ENCODE data around the gene ZFTA.
"Not testable (repeated sequence)": the region's sequence is repeated elsewhere in the genome, so short reads cannot be mapped to it uniquely, and the experiment has no call there.

The ZFTA gene

GRCh38 chr11:63800921-63801320 is 32.3 kb upstream of the ZFTA start:
- Histone ChIP-seq H3K9me3 (peaks cover 4% of the 10 kb centered on the region), H3K27me3 (ENCODE audit: low read depth) (no peaks in the 10 kb centered on the region), H3K36me3 (replicated peaks) (no peaks in the 10 kb centered on the region), H3K4me3 (no peak overlapping the region), H3K4me1 (peaks cover 8% of the 10 kb centered on the region; the same call in 1 of the 2 replicates)
- no peak for DNase-seq (ENCODE audit: low spot score in 2 of 2)
- in situ Hi-C loops (cut with MboI; ENCODE audit: low sequenced_read_pairs): no loop called here

GRCh38 chr11:63795066-63795465 is 26.5 kb upstream of the ZFTA start:
- Histone ChIP-seq H3K36me3 (replicated peaks) (no peaks in the 10 kb centered on the region), H3K9me3 (peaks cover 16% of the 10 kb centered on the region), H3K4me1 (no peaks in the 10 kb centered on the region), H3K4me3 (no peak overlapping the region), H3K27me3 (ENCODE audit: low read depth) (no peaks in the 10 kb centered on the region)
- no peak for DNase-seq (ENCODE audit: low spot score in 2 of 2)
- in situ Hi-C loops (cut with MboI; ENCODE audit: low sequenced_read_pairs): no loop called here

- H3K4me1 ChIP-seq: no peaks in the 10 kb centered on the region
- no peaks in the 10 kb centered on the region for H3K36me3 ChIP-seq (replicated peaks)
- no peak overlapping the region for H3K4me3 ChIP-seq
- no peaks in the 10 kb centered on the region for H3K27me3 ChIP-seq (ENCODE audit: low read depth)
- DNase-seq (ENCODE audit: low spot score in 2 of 2): no peak
- H3K9me3 ChIP-seq: peaks cover 16% of the 10 kb centered on the region
- in situ Hi-C loops (cut with MboI; ENCODE audit: low sequenced_read_pairs): no loop called here
Observed at GRCh38 chr11:63793161-63793560, 24.6 kb upstream of the ZFTA start.

- no peaks in the 10 kb centered on the region for H3K36me3 ChIP-seq (replicated peaks)
- H3K27me3 ChIP-seq (ENCODE audit: low read depth): no peaks in the 10 kb centered on the region
- H3K4me3 ChIP-seq: no peak overlapping the region
- peaks cover 13% of the 10 kb centered on the region for H3K9me3 ChIP-seq
- no peak for DNase-seq (ENCODE audit: low spot score in 2 of 2)
- H3K4me1 ChIP-seq: no peaks in the 10 kb centered on the region
- in situ Hi-C loops (cut with MboI; ENCODE audit: low sequenced_read_pairs): no loop called here
Observed at GRCh38 chr11:63791495-63792167, 23.1 kb upstream of the ZFTA start.

- no peak for DNase-seq (ENCODE audit: low spot score in 2 of 2)
- Histone ChIP-seq H3K9me3 (0 out of 2 replicates have a peak, but pooled peaks cover 1% of the 10 kb centered on the region), H3K27me3 (ENCODE audit: low read depth) (no peaks in the 10 kb centered on the region), H3K4me3 (no peak overlapping the region), H3K4me1 (no peaks in the 10 kb centered on the region), H3K36me3 (replicated peaks) (no peaks in the 10 kb centered on the region)
- in situ Hi-C loops (cut with MboI; ENCODE audit: low sequenced_read_pairs): no loop called here
Observed at GRCh38 chr11:63785823-63786222, 17.2 kb upstream of the ZFTA start.

GRCh38 chr11:63783925-63784592 is 15.5 kb upstream of the ZFTA start:
- Histone ChIP-seq H3K27me3 (ENCODE audit: low read depth) (no peaks in the 10 kb centered on the region), H3K4me1 (peaks cover 5% of the 10 kb centered on the region), H3K4me3 (no peak overlapping the region), H3K36me3 (replicated peaks) (no peaks in the 10 kb centered on the region), H3K9me3 (no peaks in the 10 kb centered on the region)
- in situ Hi-C loops (cut with MboI; ENCODE audit: low sequenced_read_pairs): no loop called here
- no peak for DNase-seq (ENCODE audit: low spot score in 2 of 2)

GRCh38 chr11:63782749-63783148 is 14.2 kb upstream of the ZFTA start:
- in situ Hi-C loops (cut with MboI; ENCODE audit: low sequenced_read_pairs): no loop called here

GRCh38 chr11:63779039-63779438 is 10.5 kb upstream of the ZFTA start:
- Histone ChIP-seq H3K27me3 (ENCODE audit: low read depth) (no peaks in the 10 kb centered on the region), H3K36me3 (replicated peaks) (no peaks in the 10 kb centered on the region), H3K4me1 (peaks cover 11% of the 10 kb centered on the region), H3K9me3 (no peaks in the 10 kb centered on the region), H3K4me3 (no peak overlapping the region)
- in situ Hi-C loops (cut with MboI; ENCODE audit: low sequenced_read_pairs): no loop called here
- peak in 1 of 2 experiments; percentile 10 for DNase-seq (ENCODE audit: low spot score in 2 of 2)

More at GRCh38 chr11:63782749-63783148, 14.2 kb upstream of the ZFTA start:
- H3K9me3 ChIP-seq: no peaks in the 10 kb centered on the region
- H3K4me3 ChIP-seq: no peak overlapping the region
- DNase-seq (ENCODE audit: low spot score in 2 of 2): no peak
- H3K36me3 ChIP-seq (replicated peaks): no peaks in the 10 kb centered on the region
- no peaks in the 10 kb centered on the region for H3K27me3 ChIP-seq (ENCODE audit: low read depth)
- peaks cover 8% of the 10 kb centered on the region for H3K4me1 ChIP-seq

GRCh38 chr11:63775191-63775590 is 6.6 kb upstream of the ZFTA start:
- no peaks in the 10 kb centered on the region for H3K9me3 ChIP-seq
- no peak overlapping the region for H3K4me3 ChIP-seq
- peaks cover 11% of the 10 kb centered on the region for H3K4me1 ChIP-seq
- no peaks in the 10 kb centered on the region for H3K27me3 ChIP-seq (ENCODE audit: low read depth)
- in situ Hi-C loops (cut with MboI; ENCODE audit: low sequenced_read_pairs): no loop called here
- H3K36me3 ChIP-seq (replicated peaks): no peaks in the 10 kb centered on the region
- DNase-seq (ENCODE audit: low spot score in 2 of 2): no peak

- H3K4me3 ChIP-seq; H3K9me3 ChIP-seq; H3K4me1 ChIP-seq; in situ Hi-C loops (cut with MboI; ENCODE audit: low sequenced_read_pairs); DNase-seq (ENCODE audit: low spot score in 2 of 2); H3K27me3 ChIP-seq (ENCODE audit: low read depth); H3K36me3 ChIP-seq (replicated peaks): not testable (repeated sequence)
Observed at GRCh38 chr11:63771741-63772318, 3.3 kb upstream of the ZFTA start.

GRCh38 chr11:63770763-63771162 is 2.2 kb upstream of the ZFTA start:
- H3K36me3 ChIP-seq (replicated peaks): no peaks in the 10 kb centered on the region; the same call in 1 of the 2 replicates
- in situ Hi-C loops (cut with MboI; ENCODE audit: low sequenced_read_pairs): no loop called here
- no peaks in the 10 kb centered on the region for H3K9me3 ChIP-seq
- DNase-seq (ENCODE audit: low spot score in 2 of 2): no peak
- no peaks in the 10 kb centered on the region for H3K27me3 ChIP-seq (ENCODE audit: low read depth)
- H3K4me3 ChIP-seq: no peak overlapping the region
- H3K4me1 ChIP-seq: peaks cover 13% of the 10 kb centered on the region

GRCh38 chr11:63769714-63770455 is 1.3 kb upstream of the ZFTA start:
- no peaks in the 10 kb centered on the region for H3K27me3 ChIP-seq (ENCODE audit: low read depth)
- in situ Hi-C loops (cut with MboI; ENCODE audit: low sequenced_read_pairs): loop anchor here (5.0 kb wide), 1 partner anchor 47 kb away; no protein-coding TSS in a partner anchor
- H3K36me3 ChIP-seq (replicated peaks): no peaks in the 10 kb centered on the region; the same call in 1 of the 2 replicates
- H3K4me3 ChIP-seq: peak overlapping the region; percentile 42
- no peaks in the 10 kb centered on the region for H3K9me3 ChIP-seq
- no peak for DNase-seq (ENCODE audit: low spot score in 2 of 2)
- peaks cover 10% of the 10 kb centered on the region for H3K4me1 ChIP-seq

- Histone ChIP-seq H3K4me1 (peaks cover 10% of the 10 kb centered on the region), H3K9me3 (no peaks in the 10 kb centered on the region), H3K4me3 (peak overlapping the region; percentile 42), H3K27me3 (ENCODE audit: low read depth) (no peaks in the 10 kb centered on the region), H3K36me3 (replicated peaks) (peaks cover 4% of the 10 kb centered on the region; the same call in 1 of the 2 replicates)
- in situ Hi-C loops (cut with MboI; ENCODE audit: low sequenced_read_pairs): loop anchor here (5.0 kb wide), 1 partner anchor 48 kb away; no protein-coding TSS in a partner anchor
- DNase-seq (ENCODE audit: low spot score in 2 of 2): peak in 1 of 2 experiments; percentile 53
Observed at GRCh38 chr11:63769042-63769713, 603 bp upstream of the ZFTA start.
